Glutamatergic neuron (in vitro differentiated cells): ENCODE results near the gene FGF1. TPM values are rescaled to one million over a fixed set of nuclear protein-coding genes. Genes with fewer than 3 reads are reported as not detected.
"Not testable (repeated sequence)": the region's sequence is repeated elsewhere in the genome, so short reads cannot be mapped to it uniquely, and the experiment has no call there.

ENCODE experiments used
- DNase-seq: peaks from one replicate; pipeline ENCODE4 v3.0.0; 2022
- H3K27ac Mint-ChIP-seq: one replicate; pipeline ENCODE4 v1.8.0; 2020; ENCODE audit warnings: mild to moderate bottlenecking, mixed read lengths, inconsistent platforms; ENCODE audit not compliant: unreplicated experiment
- H3K27me3 Mint-ChIP-seq: one replicate; pipeline ENCODE4 v1.8.0; 2020; ENCODE audit warnings: mild to moderate bottlenecking, moderate library complexity, mixed read lengths, inconsistent platforms; ENCODE audit not compliant: unreplicated experiment
- H3K36me3 Mint-ChIP-seq: one replicate; pipeline ENCODE4 v1.8.0; 2020; ENCODE audit warnings: mild to moderate bottlenecking, mixed read lengths, inconsistent platforms; ENCODE audit not compliant: unreplicated experiment
- H3K4me1 Mint-ChIP-seq: one replicate; pipeline ENCODE4 v1.8.0; 2020; ENCODE audit warnings: mild to moderate bottlenecking, low read depth, mixed read lengths, inconsistent platforms; ENCODE audit not compliant: unreplicated experiment
- H3K4me3 Mint-ChIP-seq: one replicate; pipeline ENCODE4 v1.8.0; 2020; ENCODE audit warnings: mild to moderate bottlenecking, mixed read lengths, inconsistent platforms; ENCODE audit not compliant: unreplicated experiment
- H3K9me3 Mint-ChIP-seq: one replicate; pipeline ENCODE4 v1.8.0; 2020; ENCODE audit warnings: mild to moderate bottlenecking, moderate library complexity, mixed read lengths, inconsistent platforms; ENCODE audit not compliant: unreplicated experiment
- total RNA-seq: library from RNA; stranded (reverse); fragmentation: NEBNext Ultra II Directional; extraction: Animal tissue kit (Norgen Biotek cat#: 25700); gene quantifications from one replicate; pipeline ENCODE4 v1.2.1, GENCODE V29; 2021; ENCODE audit not compliant: unreplicated experiment
- TF ChIP-seq, protein P1 (sequence below): fragments of 200-600 bp; sonication (generic); IDR thresholded peaks from one replicate; pipeline ENCODE4 v1.5.0; 2021; ENCODE audit not compliant: partially characterized antibody, unreplicated experiment

Gene FGF1
- total RNA-seq, 1 donor from 2014 or later = not detected

DNA sequence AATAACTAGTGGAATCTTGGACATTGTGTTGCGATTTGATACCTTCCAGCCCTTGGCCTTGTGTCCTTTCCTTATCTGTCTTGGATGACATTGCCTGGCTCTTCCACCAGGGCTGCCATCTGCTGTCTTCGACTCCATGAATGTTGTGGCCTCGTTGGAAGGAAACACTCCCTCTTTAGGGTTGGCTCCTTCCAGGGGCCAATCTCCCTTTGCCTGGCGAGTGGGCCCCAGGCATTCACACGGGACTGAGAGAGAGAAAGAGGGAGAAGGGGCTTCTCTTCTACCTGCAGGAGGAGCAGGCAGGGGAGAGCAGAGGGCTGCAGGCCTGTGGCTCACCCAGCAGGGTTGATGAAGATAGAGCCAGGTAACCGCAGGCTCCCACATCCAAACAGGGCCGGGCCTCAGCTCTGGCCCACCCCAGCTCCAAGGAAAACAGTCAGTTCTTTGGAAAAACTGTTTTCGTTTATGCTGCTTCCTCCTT, 31.3 kb downstream of the FGF1 start:
- Mint-ChIP-seq H3K4me1 (peaks cover 6% of the 10 kb centered on the region), H3K27me3 (peaks cover 5% of the 10 kb centered on the region), H3K9me3 (peaks cover 2% of the 10 kb centered on the region), H3K27ac (no peak overlapping the region), H3K36me3 (no peaks in the 10 kb centered on the region), H3K4me3 (no peak overlapping the region)
- TF ChIP-seq, protein P1, sequence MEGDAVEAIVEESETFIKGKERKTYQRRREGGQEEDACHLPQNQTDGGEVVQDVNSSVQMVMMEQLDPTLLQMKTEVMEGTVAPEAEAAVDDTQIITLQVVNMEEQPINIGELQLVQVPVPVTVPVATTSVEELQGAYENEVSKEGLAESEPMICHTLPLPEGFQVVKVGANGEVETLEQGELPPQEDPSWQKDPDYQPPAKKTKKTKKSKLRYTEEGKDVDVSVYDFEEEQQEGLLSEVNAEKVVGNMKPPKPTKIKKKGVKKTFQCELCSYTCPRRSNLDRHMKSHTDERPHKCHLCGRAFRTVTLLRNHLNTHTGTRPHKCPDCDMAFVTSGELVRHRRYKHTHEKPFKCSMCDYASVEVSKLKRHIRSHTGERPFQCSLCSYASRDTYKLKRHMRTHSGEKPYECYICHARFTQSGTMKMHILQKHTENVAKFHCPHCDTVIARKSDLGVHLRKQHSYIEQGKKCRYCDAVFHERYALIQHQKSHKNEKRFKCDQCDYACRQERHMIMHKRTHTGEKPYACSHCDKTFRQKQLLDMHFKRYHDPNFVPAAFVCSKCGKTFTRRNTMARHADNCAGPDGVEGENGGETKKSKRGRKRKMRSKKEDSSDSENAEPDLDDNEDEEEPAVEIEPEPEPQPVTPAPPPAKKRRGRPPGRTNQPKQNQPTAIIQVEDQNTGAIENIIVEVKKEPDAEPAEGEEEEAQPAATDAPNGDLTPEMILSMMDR = no peak
- DNase-seq = no peak

DNA sequence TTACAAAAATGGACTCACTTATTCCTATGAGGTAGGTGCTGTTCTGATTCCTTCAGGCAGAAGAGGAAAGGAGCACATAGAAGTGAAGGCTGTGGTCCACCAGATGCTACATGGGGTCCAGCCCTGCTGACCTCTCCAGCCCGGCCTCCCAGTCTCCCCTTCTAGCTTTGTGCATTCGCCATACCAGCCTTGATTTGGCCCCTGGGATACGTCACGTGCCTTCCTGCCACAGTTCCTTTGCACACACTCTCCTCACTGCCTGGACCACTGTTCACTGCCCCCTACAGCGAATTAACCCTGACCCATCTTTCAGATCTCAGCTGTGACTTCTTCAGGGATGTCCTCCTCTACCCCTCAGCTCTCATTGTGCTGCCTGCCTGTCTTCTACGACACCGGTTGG, 32.6 kb downstream of the FGF1 start:
- no peak for DNase-seq
- H3K36me3 Mint-ChIP-seq = no peaks in the 10 kb centered on the region
- no peak overlapping the region for H3K4me3 Mint-ChIP-seq
- peaks cover 2% of the 10 kb centered on the region for H3K9me3 Mint-ChIP-seq
- peaks cover 5% of the 10 kb centered on the region for H3K27me3 Mint-ChIP-seq
- H3K4me1 Mint-ChIP-seq = peaks cover 6% of the 10 kb centered on the region
- TF ChIP-seq, protein P1 = no peak
- no peak overlapping the region for H3K27ac Mint-ChIP-seq

DNA sequence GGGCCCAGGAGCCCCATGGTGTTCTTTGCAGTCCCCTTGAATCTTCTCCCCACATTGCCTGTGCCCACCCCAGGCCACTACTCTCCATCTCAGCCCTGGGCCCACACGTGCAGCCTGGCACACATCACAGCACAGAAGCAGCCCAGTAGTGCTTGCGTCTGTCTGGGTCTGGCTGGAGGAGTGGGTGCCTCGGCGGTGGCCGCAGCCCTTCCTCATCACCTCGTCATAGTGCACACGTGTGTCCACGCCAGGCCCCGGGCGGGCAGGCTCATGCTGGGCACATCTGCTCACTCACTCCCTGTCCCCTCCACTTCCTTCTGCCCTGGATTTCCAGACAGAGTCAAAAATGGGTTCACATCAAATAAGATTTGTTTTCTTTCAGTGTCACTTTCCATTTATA, 33.3 kb downstream of the FGF1 start:
- DNase-seq = no peak
- Mint-ChIP-seq H3K4me3 (no peak overlapping the region), H3K4me1 (peaks cover 6% of the 10 kb centered on the region), H3K9me3 (peaks cover 2% of the 10 kb centered on the region), H3K27ac (no peak overlapping the region), H3K36me3 (no peaks in the 10 kb centered on the region), H3K27me3 (peaks cover 5% of the 10 kb centered on the region)
- TF ChIP-seq, protein P1 = no peak

DNA sequence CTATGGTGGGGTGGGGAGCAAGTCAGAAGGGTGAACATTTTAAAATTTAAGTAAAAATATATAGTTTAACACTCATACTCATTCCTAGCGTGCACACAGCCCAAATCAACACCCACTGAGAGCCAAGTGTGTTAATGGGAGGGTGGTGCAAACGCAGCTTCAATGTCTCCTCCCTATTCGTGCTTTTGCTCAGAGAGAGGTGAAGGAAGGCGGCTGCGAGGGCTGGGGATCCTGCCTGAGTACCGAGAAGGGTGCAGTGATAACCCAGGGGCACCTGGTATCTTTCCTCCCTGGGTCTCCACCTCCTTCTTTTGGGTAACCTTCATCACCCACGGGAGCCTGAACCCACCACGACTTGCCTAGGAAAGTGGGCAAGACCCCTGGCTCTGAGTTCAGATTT, 35.0 kb downstream of the FGF1 start:
- TF ChIP-seq, protein P1 = no peak
- H3K4me3 Mint-ChIP-seq = no peak overlapping the region
- H3K36me3 Mint-ChIP-seq = no peaks in the 10 kb centered on the region
- H3K27ac Mint-ChIP-seq = no peak overlapping the region
- no peaks in the 10 kb centered on the region for H3K9me3 Mint-ChIP-seq
- H3K27me3 Mint-ChIP-seq = no peaks in the 10 kb centered on the region
- DNase-seq = no peak
- H3K4me1 Mint-ChIP-seq = peaks cover 6% of the 10 kb centered on the region

DNA sequence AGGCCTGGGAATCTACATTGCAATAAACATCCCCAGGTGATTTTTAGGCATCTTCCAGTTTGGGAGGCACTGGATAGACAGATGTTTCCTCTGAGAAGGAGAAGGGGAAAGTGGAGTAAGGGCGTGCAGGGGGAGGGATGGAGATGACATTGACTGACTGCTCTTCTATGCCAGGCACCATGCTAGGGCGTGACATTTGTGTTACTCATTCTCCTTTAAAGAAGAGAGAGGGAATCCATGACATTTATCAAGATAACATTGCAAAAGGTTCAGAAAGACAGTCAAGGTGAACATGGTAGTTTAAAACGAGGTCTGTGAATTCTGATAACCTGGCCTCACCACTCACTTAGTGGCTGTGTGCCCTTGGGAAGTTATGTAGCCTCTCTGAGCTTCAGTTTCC, 35.8 kb downstream of the FGF1 start:
- no peaks in the 10 kb centered on the region for H3K36me3 Mint-ChIP-seq

DNA sequence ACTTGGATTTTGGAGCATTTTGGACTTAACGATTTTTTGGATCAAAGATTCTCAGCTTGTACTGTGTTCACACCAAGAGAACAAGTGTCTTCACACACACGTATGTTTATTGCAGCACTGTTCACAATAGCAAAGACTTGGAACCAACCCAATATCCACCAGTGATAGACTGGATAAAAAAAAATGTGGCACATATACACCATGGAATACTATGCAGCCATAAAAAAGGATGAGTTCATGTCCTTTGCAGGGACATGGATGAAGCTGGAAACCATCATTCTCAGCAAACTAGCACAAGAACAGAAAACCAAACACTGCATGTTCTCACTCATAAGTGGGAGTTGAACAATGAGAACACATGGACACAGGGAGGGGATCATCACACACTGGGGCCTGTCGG, 37.8 kb downstream of the FGF1 start:
- not testable (repeated sequence) for DNase-seq, H3K27me3 Mint-ChIP-seq, H3K27ac Mint-ChIP-seq, H3K4me3 Mint-ChIP-seq, H3K9me3 Mint-ChIP-seq, H3K36me3 Mint-ChIP-seq, H3K4me1 Mint-ChIP-seq

More for the DNA sequence above, 35.8 kb downstream of the FGF1 start:
- no peak overlapping the region for H3K27ac Mint-ChIP-seq
- H3K4me3 Mint-ChIP-seq = no peak overlapping the region
- peaks cover 2% of the 10 kb centered on the region for H3K4me1 Mint-ChIP-seq
- H3K27me3 Mint-ChIP-seq = no peaks in the 10 kb centered on the region
- TF ChIP-seq, protein P1 = no peak
- DNase-seq = no peak
- no peaks in the 10 kb centered on the region for H3K9me3 Mint-ChIP-seq
